HS-5 (cell line): Measurements from ENCODE around the gene CLEC14A.

Source experiments
- DNase-seq: peaks from one replicate; pipeline ENCODE4 v3.0.0-alpha.2; 2012; ENCODE audit warnings: low read depth

Gene CLEC14A

DNA sequence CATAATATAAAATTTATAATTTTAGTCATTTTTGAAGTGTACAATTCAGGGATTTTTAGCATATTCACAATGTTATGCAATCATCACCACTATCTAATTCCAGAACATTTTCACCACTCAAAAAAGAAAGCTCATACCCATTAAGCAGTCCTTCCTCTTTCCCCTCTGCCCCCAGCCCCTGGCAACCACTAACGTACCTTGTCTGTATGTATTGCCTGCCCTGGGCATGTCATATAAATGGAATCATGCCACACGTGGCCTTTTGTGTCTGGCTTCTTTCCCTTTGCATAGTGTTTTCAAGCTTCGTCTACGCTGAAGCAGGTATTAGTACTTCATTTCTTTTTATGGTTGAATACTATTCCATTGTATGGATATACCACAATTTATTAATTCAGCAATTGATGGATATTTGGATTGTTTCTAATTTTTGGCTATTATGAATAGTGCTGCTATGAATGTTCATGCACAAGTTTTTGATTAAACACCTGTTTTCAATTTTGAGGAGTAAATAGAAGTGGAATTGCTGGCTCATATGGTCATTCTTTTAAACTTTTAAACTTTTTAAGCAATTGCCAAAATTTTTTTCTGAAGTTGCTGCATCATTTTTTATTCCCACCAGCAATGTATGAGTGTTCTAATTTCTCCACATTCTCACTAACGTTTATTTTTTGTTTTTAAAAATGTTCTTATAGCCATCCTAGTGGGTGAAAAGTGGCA lies 49.8 kb downstream of the CLEC14A start:
- no peak for DNase-seq

DNA sequence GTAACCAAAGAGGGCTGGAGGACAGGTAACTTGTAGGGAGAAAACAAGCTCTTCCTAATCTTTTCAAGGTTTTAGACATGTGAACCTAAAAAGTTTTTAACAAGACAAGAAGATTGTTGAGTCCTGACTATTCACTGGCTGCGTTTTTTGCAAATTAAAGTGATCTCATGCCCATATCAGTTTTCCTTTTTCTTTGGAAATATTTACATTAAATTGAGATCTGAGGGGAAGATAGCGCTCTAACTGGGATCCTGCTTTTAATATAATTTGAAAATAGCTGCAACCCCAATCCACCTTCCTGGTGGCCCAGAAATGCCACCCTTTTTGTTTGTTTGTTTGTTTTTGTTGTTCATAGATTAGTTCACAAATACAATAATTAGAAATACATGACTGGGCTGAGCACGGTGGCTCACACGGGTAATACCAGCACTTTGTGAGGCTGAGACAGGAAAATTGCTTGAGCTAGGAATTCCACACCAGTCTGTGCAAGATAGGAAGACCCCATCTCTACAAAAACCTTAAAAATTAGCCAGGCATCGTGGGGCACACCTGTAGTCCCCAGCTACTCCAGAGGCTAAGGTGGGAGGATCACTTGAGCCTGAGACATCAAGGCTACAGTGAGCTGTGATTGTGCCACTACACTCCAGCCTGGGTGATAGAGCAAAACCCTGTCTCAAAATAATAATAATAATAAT lies 50.6 kb downstream of the CLEC14A start:
- no peak for DNase-seq

DNA sequence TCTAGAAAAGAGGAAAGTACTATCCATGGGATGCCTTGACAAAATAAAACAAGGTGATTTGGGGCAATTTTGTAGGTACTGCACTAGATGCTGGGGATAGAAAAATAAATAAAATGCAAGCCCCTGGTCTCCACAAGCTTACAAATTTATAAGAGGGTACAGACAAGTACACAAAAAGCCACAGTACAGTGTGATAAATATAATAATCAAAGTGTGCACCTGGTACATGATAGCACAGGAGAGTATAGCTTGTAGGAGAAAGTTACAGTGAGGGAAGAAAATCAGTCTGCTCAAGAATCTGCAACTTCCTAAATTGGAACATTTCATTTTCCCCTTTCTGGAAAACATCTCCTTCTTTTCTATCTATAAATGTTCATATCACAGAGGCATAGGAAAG lies 51.2 kb downstream of the CLEC14A start:
- DNase-seq = no peak
